Stimulated activated CD8-positive, alpha-beta memory T cell treated with anti-CD3 and anti-CD28 coated beads, Interleukin-2, amount 100 ng/mL, for 1 hour (primary cell): Measurements from ENCODE around the gene SYNGR4.
"Not testable (repeated sequence)": the region's sequence is repeated elsewhere in the genome, so short reads cannot be mapped to it uniquely, and the experiment has no call there.

ENCODE experiments used
- DNase-seq, 2 donors: peaks; one replicate each; pipeline ENCODE4 v3.0.0-alpha.2; 2020; ENCODE audit warnings: low read depth in 2 of 2

Gene SYNGR4

DNA sequence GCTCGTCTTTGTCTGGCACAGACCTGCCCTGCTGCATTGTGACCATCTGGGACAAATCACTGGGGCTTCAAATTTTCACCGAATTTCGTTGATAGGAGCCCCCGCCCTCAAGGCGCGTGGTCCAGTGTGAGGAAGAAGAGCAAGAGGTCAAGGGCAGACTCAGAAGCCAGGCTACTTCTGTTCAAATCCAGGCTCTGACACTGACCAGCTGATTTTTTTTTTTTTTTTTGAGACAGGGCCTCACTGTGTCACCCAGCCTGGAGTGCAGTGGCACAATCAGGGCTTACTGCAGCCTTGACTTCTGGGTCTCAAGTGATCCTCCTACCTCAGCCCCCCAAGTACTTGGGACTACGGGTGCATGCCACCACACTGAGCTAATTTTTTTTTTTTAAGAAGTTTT lies 7.2 kb downstream of the SYNGR4 start:
- no peak for DNase-seq

- not testable (repeated sequence) for DNase-seq
Observed at GRCh38 chr19:48371771-48372170, 7.6 kb downstream of the SYNGR4 start.

GRCh38 chr19:48372904-48373303 lies 8.7 kb downstream of the SYNGR4 start:
- DNase-seq: no peak

- no peak for DNase-seq
Observed at GRCh38 chr19:48373567-48373966, 9.4 kb downstream of the SYNGR4 start.

DNA sequence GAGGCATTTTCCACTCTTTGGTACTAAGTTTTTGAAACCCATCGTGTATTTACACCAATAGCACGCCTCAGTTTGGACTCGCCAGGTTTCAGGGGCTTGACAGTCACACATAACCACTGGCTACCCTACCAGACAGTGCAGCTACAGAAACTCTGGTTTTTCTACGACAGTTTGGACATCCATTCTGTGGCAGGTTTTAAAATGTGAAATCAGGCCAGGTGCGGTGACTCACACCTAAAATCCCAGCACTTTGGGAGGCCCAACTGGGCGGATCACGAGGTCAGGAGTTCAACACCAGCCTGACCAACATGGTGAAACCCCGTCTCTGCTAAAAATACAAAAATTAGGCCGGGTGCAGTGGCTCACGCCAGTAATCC lies 14.0 kb downstream of the SYNGR4 start:
- no peak for DNase-seq

- DNase-seq: no peak
Observed at GRCh38 chr19:48379058-48379457, 14.9 kb downstream of the SYNGR4 start.

DNA sequence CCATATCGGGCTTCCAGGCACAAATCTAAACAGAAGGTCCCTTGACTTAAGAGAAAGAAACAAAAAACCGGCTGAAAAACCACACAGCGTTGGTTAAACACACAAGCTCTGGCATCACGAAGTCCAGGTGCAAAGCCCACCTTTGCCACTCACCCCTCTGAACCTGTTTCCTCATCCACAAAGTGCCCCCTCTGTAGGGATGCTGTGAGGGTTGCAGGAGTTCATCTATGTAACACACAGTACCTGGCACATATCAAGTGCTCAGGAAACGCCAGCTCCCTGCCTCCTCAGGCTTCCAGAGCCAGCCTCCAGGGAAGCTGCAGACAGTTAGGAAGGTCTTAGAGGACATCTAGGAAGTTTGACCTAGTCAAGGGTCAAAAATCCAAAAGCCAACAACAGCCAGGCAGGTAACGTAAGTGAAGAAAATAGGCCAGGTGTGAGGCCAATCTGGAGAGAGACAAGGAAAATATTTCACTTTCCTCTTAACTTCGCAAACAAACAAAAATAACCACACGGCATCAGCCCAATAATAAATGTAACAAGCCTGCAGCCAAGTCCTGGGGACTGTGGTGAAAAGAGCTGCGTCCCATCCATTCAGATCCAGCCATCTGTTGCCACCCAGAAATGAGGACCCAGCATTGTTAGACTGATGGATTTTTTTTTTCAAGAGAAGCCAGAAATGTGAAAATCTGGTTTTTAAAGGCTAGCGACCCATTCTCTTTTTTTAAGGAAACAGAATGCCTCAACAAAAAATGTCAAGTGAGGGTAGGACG lies 17.2 kb downstream of the SYNGR4 start:
- DNase-seq: no peak

DNA sequence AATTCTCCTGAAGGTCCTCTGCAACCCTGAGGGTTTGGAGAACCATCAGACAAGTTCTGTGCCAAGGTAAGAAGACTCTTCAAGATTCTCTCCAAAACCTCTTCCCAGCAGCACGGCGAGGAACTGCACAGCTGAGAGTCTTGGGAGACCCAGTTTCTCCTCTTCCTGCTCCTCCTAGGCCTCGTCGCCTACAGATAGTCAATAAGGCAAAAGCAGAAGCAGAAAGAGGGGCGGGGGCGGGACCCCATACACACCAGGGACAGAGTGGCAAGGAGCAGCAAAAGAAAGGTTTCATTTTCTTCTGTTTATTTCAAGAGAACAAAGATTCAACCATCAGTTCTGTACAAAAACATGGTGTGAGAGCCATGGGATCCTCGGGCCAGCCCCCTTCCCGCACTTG lies 18.1 kb downstream of the SYNGR4 start:
- DNase-seq: no peak

DNA sequence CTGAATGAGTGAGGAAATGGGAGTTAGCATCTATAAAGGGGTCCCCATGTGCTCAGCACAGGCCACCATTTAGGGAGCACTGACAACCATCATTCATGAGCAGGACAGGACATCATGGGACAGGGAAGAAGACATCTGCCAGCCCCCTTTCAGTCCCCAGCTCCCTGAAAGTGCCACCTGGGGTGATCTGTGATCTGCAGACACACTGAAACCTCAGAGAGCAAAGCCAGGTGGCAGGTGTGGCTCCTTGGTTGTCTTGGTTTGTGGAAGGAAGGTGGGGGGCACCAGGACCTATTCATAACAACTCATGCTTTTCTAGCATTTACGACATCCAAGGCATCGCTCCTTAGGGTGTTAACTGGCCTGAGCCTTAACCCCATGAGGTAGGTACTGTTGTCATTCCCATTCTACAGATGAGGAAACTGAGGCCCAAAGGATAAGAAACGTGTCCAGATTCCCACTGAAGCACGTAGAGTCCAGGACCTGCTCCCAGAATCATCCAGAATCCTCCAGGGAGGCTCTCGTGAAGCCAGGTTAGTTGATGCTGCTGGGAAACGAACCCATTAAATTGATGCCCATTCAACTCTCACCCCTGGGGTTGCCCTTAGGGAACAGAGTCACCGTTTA lies 21.4 kb downstream of the SYNGR4 start:
- no peak for DNase-seq

- no peak for DNase-seq
Observed at GRCh38 chr19:48386981-48387380, 22.8 kb downstream of the SYNGR4 start.

DNA sequence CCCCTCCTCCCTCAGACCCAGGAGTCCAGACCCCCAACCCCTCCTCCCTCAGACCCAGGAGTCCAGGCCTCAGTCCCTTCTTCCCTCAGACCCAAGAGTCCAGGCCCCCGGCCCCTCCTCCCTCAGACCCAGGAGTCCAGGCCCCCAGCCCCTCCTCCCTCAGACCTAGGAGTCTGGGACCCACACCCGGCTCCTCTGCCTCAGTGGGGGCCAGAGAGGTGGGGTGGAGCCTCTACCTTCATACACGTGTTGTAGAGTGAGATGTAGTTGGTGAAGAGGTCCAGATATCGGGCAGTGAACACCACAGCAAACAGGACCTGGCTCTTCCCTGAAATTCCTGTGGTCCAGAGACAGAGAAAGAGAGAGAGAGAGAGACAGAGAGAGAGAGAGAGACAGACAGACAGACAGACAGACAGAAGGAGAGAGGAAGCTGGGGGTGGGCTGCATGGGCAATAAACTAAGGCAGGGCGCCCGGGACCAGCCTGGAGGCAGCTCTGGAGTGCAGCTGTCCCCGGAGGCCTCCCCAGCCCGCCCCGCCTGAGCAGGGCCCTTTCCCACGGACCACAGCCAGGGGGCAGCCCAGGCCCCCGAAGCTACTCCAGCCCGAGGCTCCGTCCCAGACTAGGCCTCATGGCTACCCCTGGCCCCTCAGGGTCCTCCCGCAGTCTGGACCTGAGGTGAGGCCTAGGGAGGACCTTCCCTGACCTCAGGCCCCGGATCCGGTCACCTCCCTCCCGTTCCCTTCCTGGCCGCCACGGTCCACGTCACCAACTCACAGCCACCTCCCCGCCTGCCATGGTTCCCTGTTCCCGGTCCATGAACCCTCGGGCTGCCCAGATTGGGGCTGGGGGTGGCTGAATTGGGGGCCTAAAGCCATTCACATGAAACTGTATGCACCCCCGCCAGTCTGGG lies 26.3 kb downstream of the SYNGR4 start:
- peak in 1 of 2 donors; percentile 42 for DNase-seq

DNA sequence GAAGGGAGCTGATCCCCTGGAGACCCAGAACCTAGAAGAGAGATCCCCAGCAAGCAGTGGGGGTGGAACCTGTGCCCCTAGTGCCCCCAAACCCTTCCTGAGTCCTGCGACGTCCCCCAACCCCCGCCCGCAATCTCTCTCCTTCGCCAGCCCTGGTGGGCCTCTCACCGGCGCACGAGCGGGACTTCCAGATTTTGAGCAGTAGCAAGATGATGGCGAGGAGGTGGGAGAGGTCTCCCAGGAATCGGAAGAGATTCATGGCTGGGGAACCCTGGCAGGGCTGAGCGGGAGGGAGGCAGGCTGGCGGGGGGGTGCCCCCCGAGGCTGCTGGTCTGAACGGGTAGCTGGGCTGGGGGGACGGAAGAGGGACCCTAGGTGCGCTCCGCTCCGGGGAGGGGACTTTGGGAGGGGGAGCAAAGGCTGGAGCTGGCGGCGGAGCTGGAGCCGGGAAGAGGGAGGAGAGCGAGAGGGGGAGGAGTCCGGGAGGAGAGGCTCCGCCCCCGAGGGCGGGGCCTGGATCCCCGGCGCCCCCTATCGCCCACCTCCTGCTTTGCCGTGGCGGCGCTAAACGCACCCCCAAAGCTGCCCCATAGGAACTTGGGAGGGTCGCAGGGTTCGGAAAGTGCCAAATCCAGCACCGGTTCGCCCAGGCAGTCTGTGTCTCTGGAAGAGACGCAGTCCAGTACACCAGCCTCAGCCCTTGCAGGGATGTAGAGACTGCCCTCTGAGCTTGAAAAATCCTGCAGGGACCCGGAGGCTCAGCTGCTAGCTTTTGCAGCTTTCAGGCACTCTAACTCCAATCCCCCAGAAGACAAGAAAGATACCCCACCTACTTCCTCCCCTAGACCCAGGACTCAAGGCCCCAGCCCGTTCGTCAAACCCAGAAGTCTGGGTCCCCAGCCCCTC lies 27.2 kb downstream of the SYNGR4 start, which contains the start of gene KDELR1:
Gene KDELR1, minus strand, starts transcription at position 452 of the 906 bp plus-strand sequence. Its CDS starts 193 bp downstream, at position 259.
- peak; percentile 55 to 58 for DNase-seq

GRCh38 chr19:48392006-48392344 lies 27.8 kb downstream of the SYNGR4 start:
- DNase-seq: not testable (repeated sequence)

GRCh38 chr19:48392860-48393558 lies 28.8 kb downstream of the SYNGR4 start:
- no peak for DNase-seq

- no peak for DNase-seq
Observed at GRCh38 chr19:48393559-48394330, 29.6 kb downstream of the SYNGR4 start, which contains the start of gene GRIN2D. Gene GRIN2D, plus strand, starts transcription at chr19:48393668. Its CDS starts 4,725 bp downstream, at chr19:48398393.

DNA sequence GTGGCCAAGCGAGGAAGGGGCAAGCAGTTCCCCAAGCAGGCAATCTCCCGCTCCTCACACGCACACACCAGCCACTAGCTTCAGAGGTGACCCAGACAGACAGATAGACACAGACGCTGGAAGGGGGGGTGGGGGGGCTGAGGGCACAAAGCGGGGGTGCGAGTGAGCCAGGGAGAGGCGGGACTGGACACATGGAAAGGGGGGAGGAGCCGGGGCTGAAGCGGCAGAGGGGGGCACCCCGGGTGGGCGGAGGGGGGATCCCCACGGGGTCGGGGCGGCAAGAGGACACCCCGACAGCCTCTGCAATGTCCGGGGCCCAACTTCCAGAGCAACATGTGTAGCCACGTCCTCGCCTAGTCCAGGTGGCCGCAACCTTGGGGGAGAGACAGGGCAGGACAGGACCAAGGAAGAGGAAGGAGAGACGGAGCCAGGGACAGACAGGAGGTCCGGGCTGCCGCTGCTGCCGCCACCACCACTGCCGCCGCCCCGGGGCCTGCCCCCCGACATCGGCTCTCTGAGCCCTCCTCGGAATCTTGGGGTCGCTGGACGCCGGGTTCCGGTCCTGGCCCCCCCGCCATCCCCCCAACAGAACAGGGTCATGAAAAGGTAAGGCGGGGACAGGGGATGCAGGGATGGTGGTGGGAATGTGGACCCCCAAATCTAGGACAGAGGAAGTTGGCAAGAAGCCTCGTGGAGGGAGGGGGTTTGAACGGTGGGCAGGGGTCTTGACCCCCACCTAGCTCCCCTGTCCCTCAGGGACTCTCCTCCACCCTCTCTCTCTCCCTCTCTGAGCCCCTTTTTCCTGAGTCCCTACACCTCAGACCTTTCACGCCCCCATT lies 30.4 kb downstream of the SYNGR4 start:
- no peak for DNase-seq

- no peak for DNase-seq
Observed at GRCh38 chr19:48395170-48395455, 30.9 kb downstream of the SYNGR4 start.

- no peak for DNase-seq
Observed at GRCh38 chr19:48395499-48395898, 31.3 kb downstream of the SYNGR4 start.
